Stimulated activated naive CD4-positive, alpha-beta T cell treated with Interleukin-2 at 50 U/mL for 16 hours (primary cell): ENCODE measurements around the gene DOCK7.
"Not testable (repeated sequence)": the region's sequence is repeated elsewhere in the genome, so short reads cannot be mapped to it uniquely, and the experiment has no call there.

Experiments
- DNase-seq: peaks from one replicate; lab custom pipeline; 2025; lab: John Stamatoyannopoulos, UW

Gene DOCK7

DNA sequence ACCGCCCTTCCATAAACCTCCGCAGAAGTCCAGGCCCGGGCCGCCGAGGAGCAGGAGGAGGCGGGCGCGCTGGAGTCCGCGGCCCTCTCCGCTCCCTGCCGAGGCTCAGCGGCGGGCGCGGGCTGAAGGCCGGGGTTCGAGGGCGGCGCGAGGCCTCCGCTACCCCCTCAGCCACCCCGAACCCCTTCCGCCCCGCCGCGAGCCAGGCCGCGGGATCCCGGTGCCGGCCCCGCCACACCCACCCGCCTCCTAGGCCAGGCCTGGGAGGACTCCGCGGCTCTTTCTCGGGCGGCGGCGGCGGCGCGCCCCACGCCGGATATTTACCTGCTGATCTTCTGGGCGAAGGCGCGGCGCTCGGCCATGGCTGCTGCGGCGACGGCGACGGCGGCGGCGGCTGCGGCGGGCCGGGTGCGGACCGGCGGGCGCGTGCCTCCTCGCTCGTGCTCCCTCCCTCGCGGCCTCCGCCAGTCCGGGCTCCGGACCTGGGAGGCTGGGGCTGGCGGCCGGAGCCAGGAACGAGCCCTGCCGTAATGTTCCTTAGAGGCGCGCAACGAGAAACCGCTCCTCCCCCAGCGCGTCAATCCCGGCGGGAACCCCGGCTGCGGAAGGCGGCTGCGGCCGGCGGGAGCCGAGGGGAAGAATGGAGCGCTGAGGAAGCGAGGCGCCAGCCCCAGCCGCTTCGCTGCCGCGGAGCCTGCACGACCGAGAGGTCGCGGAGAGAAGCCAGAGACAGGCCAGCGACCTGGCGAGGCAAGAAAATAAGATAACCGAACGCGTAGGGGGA lies at the start of gene DOCK7:
Gene DOCK7, minus strand, starts transcription at position 484 of the 784 bp plus-strand sequence. Its CDS starts 122 bp downstream, at position 362.
- DNase-seq, result peak; percentile 39

- no peak for DNase-seq
These were observed 47.4 kb upstream of the DOCK7 start for GRCh38 chr1:62735491-62736171.

GRCh38 chr1:62732331-62732730 lies 44.1 kb upstream of the DOCK7 start:
- DNase-seq, result no peak

DNA sequence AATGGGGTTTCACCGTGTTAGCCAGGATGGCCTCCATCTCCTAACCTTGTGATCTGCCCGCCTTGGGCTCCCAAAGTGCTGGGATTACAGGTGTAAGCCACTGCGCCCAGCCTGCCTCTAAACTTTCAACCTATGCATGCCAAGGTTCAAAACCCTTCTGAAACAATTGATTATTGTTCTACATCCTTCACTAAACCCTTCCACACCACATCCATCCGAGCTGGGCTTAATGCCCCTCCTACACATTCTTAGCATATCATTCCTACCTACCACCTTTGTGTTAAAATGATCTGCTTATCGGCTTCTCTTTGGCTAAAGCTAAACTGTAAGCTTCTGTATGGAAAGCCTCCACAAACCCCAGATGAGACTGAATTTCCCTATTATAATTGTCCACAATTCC lies 40.8 kb upstream of the DOCK7 start:
- no peak for DNase-seq

DNA sequence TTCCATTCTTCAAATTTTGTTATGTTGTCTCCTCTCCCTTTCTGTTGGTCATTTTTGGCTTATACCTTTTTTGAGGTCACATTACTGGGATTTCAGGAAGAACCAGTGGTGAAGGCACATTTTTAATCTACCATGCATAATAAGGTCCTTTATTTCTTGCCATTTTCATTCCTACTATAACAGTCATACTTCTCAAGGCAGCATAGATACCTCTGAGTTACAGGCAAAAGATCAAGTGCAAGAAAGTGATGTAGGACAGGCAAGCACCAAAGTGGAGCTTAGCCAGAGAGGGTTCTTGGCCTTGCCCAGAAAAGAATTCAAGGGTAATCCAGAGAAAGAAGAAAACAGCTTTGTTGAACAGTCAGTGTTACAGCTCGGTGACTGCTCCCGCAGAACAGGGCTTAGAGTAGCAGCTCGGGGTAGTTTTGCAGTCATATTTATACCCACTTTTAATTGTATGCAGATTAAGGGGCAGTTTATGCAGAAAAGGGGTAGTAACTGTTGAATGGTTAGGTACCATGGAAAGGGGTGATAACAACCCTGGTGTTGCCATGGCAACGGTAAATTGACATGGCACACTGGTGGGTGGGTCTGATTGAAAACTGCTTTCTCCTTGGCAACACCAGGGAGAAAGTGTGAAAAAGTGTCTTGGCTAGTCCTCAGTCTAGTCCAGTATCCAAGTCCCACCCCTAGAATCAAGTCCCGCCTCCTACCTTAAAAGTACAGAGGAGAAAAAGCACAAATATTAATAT lies 39.6 kb upstream of the DOCK7 start:
- no peak for DNase-seq

GRCh38 chr1:62726011-62726442 lies 37.8 kb upstream of the DOCK7 start:
- DNase-seq, result no peak

- DNase-seq, result no peak
These were observed 37.1 kb upstream of the DOCK7 start for GRCh38 chr1:62725255-62725654.

DNA sequence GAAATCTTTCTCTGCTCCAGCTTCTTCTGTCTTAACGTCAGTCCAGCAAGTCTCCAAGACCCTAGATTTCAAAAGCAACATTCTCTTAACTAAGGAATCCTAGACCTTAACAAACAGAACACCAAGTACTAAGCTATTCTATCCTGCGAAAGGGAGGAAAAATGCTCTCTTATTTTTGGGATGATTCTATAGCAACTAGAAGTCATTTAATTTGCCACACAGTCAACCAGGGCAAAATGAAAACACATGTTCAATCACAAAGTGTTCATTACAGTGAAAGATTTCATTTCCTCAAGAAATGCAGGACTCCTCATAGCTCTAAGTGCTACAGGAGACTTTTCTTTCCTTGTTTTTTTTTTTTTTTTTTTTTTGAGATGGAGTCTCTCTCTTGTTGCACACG lies 36.2 kb upstream of the DOCK7 start:
- DNase-seq, result no peak

- DNase-seq, result no peak
These were observed 35.7 kb upstream of the DOCK7 start for GRCh38 chr1:62723883-62724282.

DNA sequence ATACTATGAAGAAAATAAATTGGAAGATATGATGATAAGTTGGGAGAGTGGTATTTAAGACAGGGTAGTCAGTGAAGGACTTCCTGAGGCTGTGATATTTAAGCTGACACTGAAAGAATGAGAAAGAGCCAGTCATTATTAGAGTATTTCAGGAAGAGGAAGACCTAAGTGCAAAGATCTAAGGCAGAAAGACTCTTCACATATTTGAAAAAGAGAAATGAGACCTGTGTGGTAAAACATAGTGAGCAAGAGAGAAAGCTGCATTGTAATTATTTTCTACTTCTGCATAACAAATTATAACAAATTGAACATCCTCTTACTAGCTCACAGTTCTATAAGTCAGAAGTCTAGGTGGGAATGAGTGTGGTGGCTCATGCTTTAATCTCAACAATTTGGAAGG lies 34.6 kb upstream of the DOCK7 start:
- DNase-seq, result no peak

DNA sequence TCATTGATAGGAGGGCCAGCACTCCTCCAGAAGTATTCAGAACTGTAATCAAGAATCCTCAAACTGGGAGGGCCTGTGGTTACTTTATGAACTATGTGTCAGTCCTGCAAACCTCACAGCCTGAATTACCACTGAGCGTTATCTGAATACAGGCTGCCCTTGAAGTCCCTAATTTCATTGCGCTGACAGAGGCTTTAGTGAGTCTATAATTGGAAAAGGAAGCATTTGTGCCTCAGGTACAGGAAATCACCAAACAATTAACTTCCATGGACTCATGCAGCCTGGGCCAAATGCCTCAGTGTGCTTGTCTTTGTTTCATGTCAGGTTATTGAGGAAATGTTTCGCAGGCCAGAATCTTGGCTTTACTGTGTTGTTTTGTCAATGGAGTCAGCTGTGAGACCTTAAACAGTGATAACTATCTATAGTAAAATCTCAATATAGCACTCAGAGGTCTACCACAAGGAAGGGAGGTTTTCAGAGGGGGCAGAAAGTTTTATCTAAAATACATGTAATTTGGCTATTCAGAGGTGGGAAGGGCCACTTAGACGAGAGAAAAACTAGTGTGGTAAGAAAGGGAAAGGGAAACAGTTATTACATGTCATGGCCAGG lies 32.9 kb upstream of the DOCK7 start:
- no peak for DNase-seq

GRCh38 chr1:62718400-62718799 lies 30.2 kb upstream of the DOCK7 start:
- not testable (repeated sequence) for DNase-seq

DNA sequence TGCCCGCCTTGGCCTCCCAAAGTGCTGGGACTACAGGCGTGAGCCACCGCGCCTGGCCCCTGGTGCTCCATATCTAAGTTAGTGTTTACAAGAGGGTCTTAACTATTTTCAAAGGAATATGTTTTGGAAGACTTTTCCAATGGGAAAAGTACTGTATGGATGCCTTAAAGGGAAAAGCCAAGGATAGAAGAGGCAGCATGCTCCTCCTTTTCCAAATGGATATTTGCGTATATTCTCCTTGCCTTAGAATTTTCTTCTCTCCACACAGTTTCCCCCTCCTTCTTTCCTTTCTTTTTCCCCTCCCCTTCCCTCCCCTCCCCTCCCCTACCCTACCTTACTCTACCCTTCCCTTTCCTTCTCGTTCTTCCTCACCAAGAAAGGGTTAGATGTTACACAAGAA lies 29.3 kb upstream of the DOCK7 start:
- no peak for DNase-seq

- no peak for DNase-seq
These were observed 28.2 kb upstream of the DOCK7 start for GRCh38 chr1:62716397-62716796.

GRCh38 chr1:62712336-62713243 lies 24.4 kb upstream of the DOCK7 start:
- DNase-seq, result no peak

DNA sequence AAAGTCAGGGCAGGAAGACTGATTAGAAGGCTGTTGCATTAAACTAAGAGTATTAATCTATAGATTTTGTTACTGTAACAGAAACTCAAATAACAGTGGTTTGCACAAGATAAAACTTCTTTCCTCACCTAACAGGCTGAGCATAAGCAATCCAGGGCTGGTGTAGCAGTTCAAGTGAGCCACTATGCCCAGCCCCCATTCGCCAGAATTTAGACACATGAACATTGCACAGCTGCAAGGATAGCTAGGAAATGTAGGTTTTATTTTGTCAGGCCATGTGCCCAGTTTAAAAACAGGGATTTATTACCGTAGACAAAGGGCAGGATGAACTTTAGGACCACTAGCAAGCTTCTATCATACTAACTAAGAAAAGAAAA lies 19.5 kb upstream of the DOCK7 start:
- no peak for DNase-seq

- DNase-seq, result no peak
These were observed 19.0 kb upstream of the DOCK7 start for GRCh38 chr1:62706985-62707743.

- DNase-seq, result not testable (repeated sequence)
These were observed 10.0 kb upstream of the DOCK7 start for GRCh38 chr1:62698161-62698560.

- not testable (repeated sequence) for DNase-seq
These were observed 6.3 kb upstream of the DOCK7 start for GRCh38 chr1:62694479-62694878.

DNA sequence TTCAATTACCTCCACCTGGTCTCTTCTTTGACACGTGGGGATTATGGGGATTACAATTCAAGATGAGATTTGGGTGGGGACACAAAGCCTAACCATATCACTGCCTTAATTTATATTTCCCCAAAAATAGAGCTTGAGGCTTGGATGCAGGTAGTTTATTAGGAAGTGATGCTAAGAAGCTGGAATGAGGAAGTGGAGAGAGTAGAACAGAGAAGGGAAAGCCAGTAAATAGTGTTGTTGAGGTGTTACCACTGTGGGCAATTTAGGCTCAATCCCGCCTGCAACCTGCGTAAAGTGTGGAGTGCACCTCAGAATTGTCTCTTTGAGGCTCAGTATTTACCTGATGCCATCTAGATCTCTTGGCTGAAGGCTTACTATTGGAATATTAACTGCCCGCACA lies 4.9 kb upstream of the DOCK7 start:
- DNase-seq, result no peak
